ENCODE results near the gene HIPK2.

HIPK2 gene

GRCh38 chr7:139598642-139599041, 179.2 kb downstream of the HIPK2 start:
- TF ChIP-seq CTCF (conservative IDR thresholded peaks at IDR 0.05): no peak
- peak overlapping the region; percentile 56 for H3K27ac ChIP-seq

- peak overlapping the region; percentile 28; the same call in 1 of the 2 replicates for H3K27ac ChIP-seq
- TF ChIP-seq CTCF (conservative IDR thresholded peaks at IDR 0.05): no peak
Measured at GRCh38 chr7:139597028-139597427, 180.8 kb downstream of the HIPK2 start.

- TF ChIP-seq CTCF (conservative IDR thresholded peaks at IDR 0.05): no peak
- peak overlapping the region; percentile 28; the same call in 1 of the 2 replicates for H3K27ac ChIP-seq
Measured at GRCh38 chr7:139596626-139597025, 181.2 kb downstream of the HIPK2 start.

GRCh38 chr7:139595806-139596205, 182.0 kb downstream of the HIPK2 start:
- no peak overlapping the region for H3K27ac ChIP-seq
- TF ChIP-seq CTCF (conservative IDR thresholded peaks at IDR 0.05): no peak

- H3K27ac ChIP-seq: no peak overlapping the region
- TF ChIP-seq CTCF (conservative IDR thresholded peaks at IDR 0.05): no peak
Measured at GRCh38 chr7:139594911-139595476, 182.8 kb downstream of the HIPK2 start.

- no peak overlapping the region for H3K27ac ChIP-seq
- no peak for TF ChIP-seq CTCF (conservative IDR thresholded peaks at IDR 0.05)
Measured at GRCh38 chr7:139594090-139594489, 183.7 kb downstream of the HIPK2 start.

GRCh38 chr7:139592801-139593461, 184.9 kb downstream of the HIPK2 start:
- no peak overlapping the region for H3K27ac ChIP-seq
- TF ChIP-seq CTCF (conservative IDR thresholded peaks at IDR 0.05): no peak
